K562 (cell line): ENCODE data around the gene HNRNPDL. TPM values are rescaled to one million over a fixed set of nuclear protein-coding genes. Genes with fewer than 3 reads are reported as not detected.

Experiments
- HSF4 ChIP-seq: fragments of 250-450 bp; sonication (Bioruptor Pico); IDR thresholded peaks from 2 replicates; pipeline ENCODE4 v2.1.2; 2022; ENCODE audit warnings: mild to moderate bottlenecking, moderate library complexity, borderline replicate concordance
- IRF2 ChIP-seq: sonication (generic); formaldehyde crosslinking; IDR thresholded peaks from 2 replicates; pipeline ENCODE4 v1.8.1; 2022; ENCODE audit warnings: mild to moderate bottlenecking, missing genetic modification reagents
- KDM2B ChIP-seq: fragments of 250-450 bp; sonication (Bioruptor Pico); IDR thresholded peaks from 2 replicates; pipeline ENCODE4 v1.8.0; 2021; ENCODE audit warnings: mild to moderate bottlenecking, moderate library complexity
- KLF10 ChIP-seq: fragments of 250-450 bp; sonication (Bioruptor Pico); IDR thresholded peaks from 2 replicates; pipeline ENCODE4 v1.6.1; 2021; ENCODE audit warnings: matching md5 sums
- MTA3 ChIP-seq: fragments of 450-650 bp; formaldehyde crosslinking; IDR thresholded peaks from 2 replicates; pipeline ENCODE4 v1.6.1; 2017; ENCODE audit warnings: mild to moderate bottlenecking, borderline replicate concordance
- NFE2 ChIP-seq: IDR thresholded peaks from 2 replicates; pipeline ENCODE4 v1.6.1; 2014; ENCODE audit warnings: antibody characterized with exemption, low read depth
- NR0B1 ChIP-seq: fragments of 450-650 bp; IDR thresholded peaks from one replicate; pipeline ENCODE4 v1.6.1; 2018; ENCODE audit warnings: mild to moderate bottlenecking, moderate library complexity; ENCODE audit not compliant: partially characterized antibody
- PML ChIP-seq: IDR thresholded peaks from 2 replicates; pipeline ENCODE4 v1.6.1; 2012; ENCODE audit warnings: low read length, inconsistent platforms
- SAP30 ChIP-seq: fragments of 200-600 bp; sonication (generic); IDR thresholded peaks from 2 replicates; pipeline ENCODE4 v1.6.1; 2012; ENCODE audit warnings: borderline replicate concordance, low read depth, mild to moderate bottlenecking, moderate library complexity, low read length, control low read depth, inconsistent platforms; ENCODE audit not compliant: insufficient read depth, poor library complexity, severe bottlenecking
- SFPQ ChIP-seq: fragments of 200-400 bp; formaldehyde crosslinking; IDR thresholded peaks from 2 replicates; pipeline ENCODE4 v1.6.1; 2017; ENCODE audit warnings: mild to moderate bottlenecking, low read depth, low read length, moderate library complexity
- SMAD3 ChIP-seq: fragments of 450-650 bp; formaldehyde crosslinking; conservative IDR thresholded peaks from 2 replicates; pipeline ENCODE4 v1.4.0; 2020; ENCODE audit warnings: mild to moderate bottlenecking
- SOX6 ChIP-seq: fragments of 450-650 bp; IDR thresholded peaks from 2 replicates; pipeline ENCODE4 v1.6.1; 2014; ENCODE audit warnings: mild to moderate bottlenecking
- SRSF1 ChIP-seq: fragments of 200-400 bp; formaldehyde crosslinking; IDR thresholded peaks from 2 replicates; pipeline ENCODE4 v1.6.1; 2017; ENCODE audit warnings: mild to moderate bottlenecking, low read depth, low read length, moderate library complexity
- STAT5A ChIP-seq: IDR thresholded peaks from 2 replicates; pipeline ENCODE4 v1.6.1; 2012; ENCODE audit warnings: low read length, inconsistent platforms, borderline replicate concordance
- XRCC3 ChIP-seq: fragments of 450-650 bp; IDR thresholded peaks from 2 replicates; pipeline ENCODE4 v1.6.1; 2017; ENCODE audit warnings: mild to moderate bottlenecking, moderate library complexity
- ZC3H11A ChIP-seq: IDR thresholded peaks from 2 replicates; pipeline ENCODE4 v1.6.1; 2012; ENCODE audit warnings: low read depth, low read length, improper control_type of control experiment
- ZNF407 ChIP-seq: fragments of 450-650 bp; IDR thresholded peaks from 2 replicates; pipeline ENCODE4 v1.6.1; 2016; ENCODE audit warnings: low read depth
- polyA plus RNA-seq, 8 experiments: library from polyadenylated mRNA; depleted of rRNA in 4 of 8; stranded (reverse) in 5 of 8; unstranded in 3 of 8; fragments of >200 nt; fragmentation: Nextera tagmentation in 2 of 8; fragmentation: Illumina TruSeq in 1 of 8; extraction: Ambion mirVana in 2 of 8; extraction: Trizol in 1 of 8; gene quantifications; 2 replicates each; pipeline versions ENCODE4 v1.2.1 to v1.2.3, GENCODE V29; 2011 to 2014; ENCODE audit warnings: inconsistent platforms in 1 of 8, missing spikeins in 1 of 8
- total RNA-seq, 7 experiments: library from RNA; depleted of rRNA in 6 of 7; stranded (reverse); fragments of >200 nt in 6 of 7; fragmentation: Illumina TruSeq in 2 of 7; extraction: Trizol in 2 of 7; gene quantifications; 2 replicates each; pipeline versions ENCODE4 v1.2.1 to v1.2.3, GENCODE V29; 2011 to 2021; ENCODE audit warnings: low replicate concordance in 1 of 7

HNRNPDL gene
- total and polyA plus RNA-seq, 9 of the 15 experiments (the other 6 are each of a cell fraction or from before 2014, with no cell fraction given), result 243 to 652 (median 351) TPM

GRCh38 chr4:82428969-82429727, 1.1 kb downstream of the HNRNPDL start (continued):
- TF ChIP-seq ZC3H11A (0 out of 2 replicates have a peak, but pooled peaks have one; percentile 26), SRSF1 (peak; percentile 84; the same call in 1 of the 2 replicates), ZNF407 (no peak), SFPQ (no peak), HSF4 (CRISPR knock-in tag) (no peak), MTA3 (peak; percentile 98), SMAD3 (CRISPR knock-in tag) (no peak), XRCC3 (no peak), KDM2B (0 out of 2 replicates have a peak, but pooled peaks have one; percentile 54), NFE2 (0 out of 2 replicates have a peak, but pooled peaks have one; percentile 7), SAP30 (peak; percentile 77), SOX6 (peak; percentile 70), KLF10 (CRISPR knock-in tag) (no peak), IRF2 (CRISPR knock-in tag) (no peak), PML (peak; percentile 83), NR0B1 (no peak), STAT5A (no peak)
